IMR-90 (cell line): ENCODE data around the gene AKAP9. TPM values are rescaled to one million over a fixed set of nuclear protein-coding genes. Genes with fewer than 3 reads are reported as not detected.

Experiments used
- ATAC-seq: fragments of 200-7000 bp; cut with Tn5 transposase; 2 replicates; pipeline ENCODE4 v1.9.1; 2020; ENCODE audit warnings: low read depth, mild to moderate bottlenecking, moderate library complexity
- BruUV-seq: library from RNA; stranded (reverse); fragments of 400-500 nt; replicated peaks from 2 replicates; lab custom pipeline; 2021; lab: Mats Ljungman, UMichigan
- CTCF ChIA-PET: fragments of 300-600 bp; formaldehyde crosslinking; extraction: SDS; loops from one replicate; lab custom pipeline; 2021; ENCODE audit warnings: antibody characterized with exemption; lab: Yijun Ruan, JAX
- POLR2A ChIA-PET: fragments of 300-600 bp; sonication (Branson Sonifier 250); formaldehyde crosslinking; loops from one replicate; lab custom pipeline; 2022; ENCODE audit warnings: antibody characterized with exemption; ENCODE audit not compliant: unreplicated experiment; lab: Charles Lee
- DNase-seq: peaks from one replicate; pipeline ENCODE4 v3.0.0; 2013
- H2AFZ ChIP-seq: replicated peaks from 2 replicates; pipeline ENCODE3; 2013; ENCODE audit warnings: low read length, mild to moderate bottlenecking; ENCODE audit not compliant: poor library complexity
- H2AK5ac ChIP-seq: 2 replicates; pipeline ENCODE4 v1.6.1; 2013; ENCODE audit warnings: low read depth, low read length, inconsistent platforms
- H2AK9ac ChIP-seq: replicated peaks from 2 replicates; pipeline ENCODE3; 2013; ENCODE audit warnings: mild to moderate bottlenecking, low read depth, low read length, moderate library complexity; ENCODE audit not compliant: poor library complexity
- H2BK120ac ChIP-seq: 2 replicates; pipeline ENCODE4 v1.6.1; 2013; ENCODE audit warnings: low read depth, low read length, inconsistent platforms
- H2BK15ac ChIP-seq: 3 replicates; pipeline ENCODE4 v1.6.1; 2013; ENCODE audit warnings: low read depth, low read length, inconsistent platforms
- H2BK20ac ChIP-seq: 2 replicates; pipeline ENCODE4 v1.6.1; 2013; ENCODE audit warnings: low read depth, mild to moderate bottlenecking, inconsistent platforms, low read length, moderate library complexity
- H2BK5ac ChIP-seq: 2 replicates; pipeline ENCODE4 v1.6.1; 2013; ENCODE audit warnings: mild to moderate bottlenecking, low read depth, low read length, inconsistent platforms; ENCODE audit not compliant: poor library complexity, severe bottlenecking
- H3K14ac ChIP-seq: replicated peaks from 2 replicates; pipeline ENCODE4 v1.6.1; 2013; ENCODE audit warnings: low read depth, low read length, inconsistent platforms
- H3K18ac ChIP-seq: 2 replicates; pipeline ENCODE4 v1.6.1; 2013; ENCODE audit warnings: low read depth, low read length, control low read depth
- H3K23ac ChIP-seq: 2 replicates; pipeline ENCODE4 v1.6.1; 2013; ENCODE audit warnings: low read depth, low read length, inconsistent platforms
- H3K27ac ChIP-seq: 2 replicates; pipeline ENCODE4 v1.5.1; 2013; ENCODE audit warnings: mild to moderate bottlenecking, control low read depth, low read length; ENCODE audit not compliant: insufficient read depth
- H3K27me3 ChIP-seq: 2 replicates; pipeline ENCODE4 v1.6.1; 2013; ENCODE audit warnings: low read length; ENCODE audit not compliant: control insufficient read depth, insufficient read depth
- H3K36me3 ChIP-seq: 2 replicates; pipeline ENCODE4 v1.6.1; 2013; ENCODE audit warnings: low read length, mixed read lengths; ENCODE audit not compliant: control insufficient read depth, insufficient read depth
- H3K4ac ChIP-seq: 2 replicates; pipeline ENCODE4 v1.6.1; 2013; ENCODE audit warnings: low read depth, low read length, inconsistent platforms
- H3K4me1 ChIP-seq: 2 replicates; pipeline ENCODE4 v1.6.1; 2013; ENCODE audit warnings: low read length, mixed read lengths; ENCODE audit not compliant: control insufficient read depth, insufficient read depth
- H3K4me2 ChIP-seq: 2 replicates; pipeline ENCODE4 v1.6.1; 2013; ENCODE audit warnings: low read depth, mild to moderate bottlenecking, control low read depth, low read length, moderate library complexity
- H3K4me3 ChIP-seq: 2 replicates; pipeline ENCODE4 v1.5.1; 2013; ENCODE audit warnings: low read depth, mild to moderate bottlenecking, control low read depth, low read length, moderate library complexity; ENCODE audit not compliant: insufficient read depth
- H3K56ac ChIP-seq: 2 replicates; pipeline ENCODE4 v1.6.1; 2013; ENCODE audit warnings: low read length, inconsistent platforms; ENCODE audit not compliant: insufficient read depth; ENCODE audit errors: extremely low read depth
- H3K79me1 ChIP-seq, 2 experiments: 2 replicates each; pipeline ENCODE4 v1.6.1; 2013; ENCODE audit warnings: low read length in 2 of 2, inconsistent platforms in 1 of 2, low read depth in 1 of 2
- H3K9ac ChIP-seq: 2 replicates; pipeline ENCODE4 v1.6.1; 2013; ENCODE audit warnings: low read depth, low read length, control low read depth
- H3K9me1 ChIP-seq: 2 replicates; pipeline ENCODE4 v1.6.1; 2013; ENCODE audit warnings: low read length, inconsistent platforms; ENCODE audit not compliant: insufficient read depth
- H3K9me3 ChIP-seq: 2 replicates; pipeline ENCODE4 v1.6.1; 2013; ENCODE audit warnings: low read length; ENCODE audit not compliant: control insufficient read depth, insufficient read depth
- H4K20me1 ChIP-seq: 2 replicates; pipeline ENCODE4 v1.6.1; 2013; ENCODE audit warnings: low read length, inconsistent platforms; ENCODE audit not compliant: insufficient read depth
- H4K5ac ChIP-seq: 2 replicates; pipeline ENCODE4 v1.6.1; 2013; ENCODE audit warnings: mild to moderate bottlenecking, low read depth, low read length, control low read depth
- H4K8ac ChIP-seq, 2 experiments: 2 replicates each; pipeline ENCODE4 v1.6.1; 2013; ENCODE audit warnings: low read depth in 2 of 2, low read length in 2 of 2, control low read depth in 1 of 2, inconsistent platforms in 1 of 2
- H4K91ac ChIP-seq: 2 replicates; pipeline ENCODE4 v1.6.1; 2013; ENCODE audit warnings: low read depth, low read length, inconsistent platforms; ENCODE audit not compliant: insufficient read depth
- CEBPB ChIP-seq: IDR thresholded peaks from 2 replicates; pipeline ENCODE4 v1.6.1; 2012; ENCODE audit warnings: low read depth, low read length, improper control_type of control experiment
- CHD1 ChIP-seq: IDR thresholded peaks from 2 replicates; pipeline ENCODE4 v1.6.1; 2012; ENCODE audit warnings: low read depth, low read length, improper control_type of control experiment
- ELK1 ChIP-seq: fragments of 150-350 bp; IDR thresholded peaks from 2 replicates; pipeline ENCODE4 v1.6.1; 2016; ENCODE audit warnings: low read depth, mild to moderate bottlenecking, low read length, moderate library complexity, borderline replicate concordance
- MAZ ChIP-seq: IDR thresholded peaks from 2 replicates; pipeline ENCODE4 v1.6.1; 2012; ENCODE audit warnings: low read depth, mild to moderate bottlenecking, low read length, improper control_type of control experiment, moderate library complexity, borderline replicate concordance
- MXI1 ChIP-seq: IDR thresholded peaks from 2 replicates; pipeline ENCODE4 v1.6.1; 2012; ENCODE audit warnings: low read depth, mild to moderate bottlenecking, low read length, moderate library complexity, borderline replicate concordance
- POLR2A ChIP-seq: IDR thresholded peaks from 2 replicates; pipeline ENCODE4 v1.6.1; 2012; ENCODE audit warnings: mild to moderate bottlenecking, low read depth, low read length
- WGBS, 2 experiments: methylation state at CpG; one replicate each; pipeline versions ENCODE4 v1.1.5 to v1.1.7; 2013; ENCODE audit warnings: missing lambda C conversion rate in 2 of 2; ENCODE audit not compliant: insufficient read length in 1 of 2; ENCODE audit errors: extremely low coverage in 2 of 2; 5-methylcytosine and 5-hydroxymethylcytosine counted together
- dilution Hi-C: fragments of 300-500 bp; cut with HindIII; formaldehyde crosslinking; loops from one replicate; pipeline ENCODE4 v1.14.3; 2018; ENCODE audit warnings: low sequenced_read_pairs; ENCODE audit not compliant: unreplicated experiment
- in situ Hi-C: fragments of 300-500 bp; cut with MboI; formaldehyde crosslinking; loops from 3 replicates; pipeline ENCODE4 v1.14.3; 2019; ENCODE audit warnings: low sequenced_read_pairs, inconsistent platforms, mixed read lengths
- intact Hi-C: fragments of 100-400 bp; cut with micrococcal nuclease; formaldehyde crosslinking; loops from 2 replicates; pipeline ENCODE4 v1.10.0; 2022
- polyA plus RNA-seq, 3 experiments: library from polyadenylated mRNA; depleted of rRNA; stranded (reverse); fragments of >200 nt; gene quantifications; 2 replicates each; pipeline ENCODE4 v1.2.3, GENCODE V29; 2012; ENCODE audit warnings: low replicate concordance in 1 of 3
- total RNA-seq: library from RNA; depleted of rRNA; stranded (reverse); fragments of >200 nt; gene quantifications from 2 replicates; pipeline ENCODE4 v1.2.3, GENCODE V29; 2012

Gene AKAP9
- total and polyA plus RNA-seq, 2 of the 4 experiments (the other 2 are of a cell fraction), result 9.7 to 25.3 TPM

DNA sequence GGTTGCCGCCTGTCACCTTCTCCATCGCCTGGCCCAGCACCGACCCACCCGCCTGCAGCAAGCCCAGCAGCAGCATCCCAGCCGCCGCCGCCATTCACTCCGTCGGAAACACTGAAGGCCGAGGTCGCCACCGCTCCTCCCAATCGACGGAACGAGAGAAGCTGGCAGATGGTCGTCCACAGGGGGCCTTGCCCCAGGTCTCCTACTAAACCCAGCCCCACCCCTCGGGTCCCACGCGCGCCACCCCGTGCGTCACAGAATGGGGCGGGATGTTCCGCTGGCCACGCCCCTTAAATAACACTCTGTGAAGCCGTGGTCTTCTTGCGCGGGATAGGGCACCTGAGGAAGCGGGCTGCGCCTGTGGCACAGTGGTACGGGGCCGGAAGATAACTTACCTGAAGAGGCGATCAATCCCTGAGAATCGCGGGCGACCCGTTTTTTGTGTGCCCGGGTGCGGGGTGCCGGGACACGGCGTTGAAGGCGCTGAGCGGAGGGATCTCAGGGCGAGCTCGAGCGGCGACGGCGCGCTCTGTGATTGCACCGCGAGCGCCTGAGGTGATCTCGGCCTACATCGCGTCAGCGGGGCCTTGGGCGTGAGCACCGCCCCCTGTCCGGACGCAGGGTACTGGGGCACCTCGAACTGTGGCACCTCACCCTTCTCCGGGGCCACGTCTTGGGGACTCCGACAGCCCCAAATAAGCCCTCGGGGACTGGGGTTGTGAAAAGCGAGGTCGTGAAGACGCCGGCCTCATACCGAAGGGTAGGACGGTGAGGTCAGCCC, 193.8 kb downstream of the AKAP9 start, which contains the start of gene CYP51A1:
Gene CYP51A1 (minus strand): TSS at position 207 of the 781 bp plus-strand sequence. CDS start 113 bp downstream, at position 94.
- H3K27ac ChIP-seq, result peak within 1 kb of the TSS; percentile 94
- H4K20me1 ChIP-seq, result peaks cover 5% of the 10 kb centered on the region; the same call in 1 of the 2 replicates
- H2BK120ac ChIP-seq, result peak within 1 kb of the TSS; percentile 95
- H4K5ac ChIP-seq, result peak within 1 kb of the TSS; percentile 87
- DNase-seq (peak; percentile 86), ATAC-seq (peak; percentile 90)
- dilution Hi-C loops, result no loop called here
- peak within 1 kb of the TSS; percentile 77; the same call in 1 of the 2 replicates for H3K23ac ChIP-seq
- TF ChIP-seq MAZ (peak; percentile 47; the same call in 1 of the 2 replicates), CHD1 (no peak), CEBPB (peak; percentile 37; the same call in 1 of the 2 replicates), MXI1 (peak; percentile 54; the same call in 1 of the 2 replicates), ELK1 (no peak), POLR2A (peak; percentile 73)
- peak within 1 kb of the TSS; percentile 98 for H3K4me2 ChIP-seq
- CTCF ChIA-PET, result interaction anchor here (0.6 to 1.2 kb wide), 3 partner anchors 43 to 372 kb away, joined by 3 to 4 read pairs (median 3); no protein-coding TSS in a partner anchor
- intact Hi-C loops, result loop anchor here (5.0 to 10.0 kb wide), 2 partner anchors 78 to 250 kb away; partner anchors contain the start of gene MTERF1
- peak within 1 kb of the TSS; percentile 65 for H3K56ac ChIP-seq
- peak within 1 kb of the TSS; percentile 92 for H3K9ac ChIP-seq
- 1% methylated on average over 32 of the region's 73 CpGs; no CpG with 5 or more reads in 1 of the 2 experiments for WGBS, 2 experiments
- H2AK9ac ChIP-seq, result peak within 1 kb of the TSS; percentile 73
- 0 out of 3 replicates have a peak within 1 kb of the TSS, but pooled peaks have one; percentile 8 for H2BK15ac ChIP-seq
- H3K9me3 ChIP-seq, result no peaks in the 10 kb centered on the region
- H3K18ac ChIP-seq, result peak within 1 kb of the TSS; percentile 87
- peak within 1 kb of the TSS; percentile 92 for H2AFZ ChIP-seq
- BruUV-seq, result no TSS peak
- H3K79me1 ChIP-seq, result peaks cover 6 to 35% of the 10 kb centered on the region in 2 experiments
- peak within 1 kb of the TSS; percentile 72; the same call in 1 of the 2 replicates for H2AK5ac ChIP-seq
- peak within 1 kb of the TSS; percentile 93 for H2BK5ac ChIP-seq
- peak within 1 kb of the TSS; percentile 64; the same call in 1 of the 2 replicates for H2BK20ac ChIP-seq
- peak within 1 kb of the TSS; percentile 93 for H4K8ac ChIP-seq
- in situ Hi-C loops, result no loop called here
- H4K91ac ChIP-seq, result peak within 1 kb of the TSS; percentile 82
- no peaks in the 10 kb centered on the region for H3K9me1 ChIP-seq
- H3K4me3 ChIP-seq, result peak within 1 kb of the TSS; percentile 80
- H3K14ac ChIP-seq, result peak within 1 kb of the TSS; percentile 92
- H3K4me1 ChIP-seq, result no peaks in the 10 kb centered on the region
- H3K27me3 ChIP-seq, result no peaks in the 10 kb centered on the region
- POLR2A ChIA-PET, result no interaction called here
- peak within 1 kb of the TSS; percentile 84 for H3K4ac ChIP-seq
- no peaks in the 10 kb centered on the region for H3K36me3 ChIP-seq
